Measurements from ENCODE around the gene SEPTIN10. TPM values are rescaled to one million over a fixed set of nuclear protein-coding genes. Genes with fewer than 3 reads are reported as not detected.

Gene SEPTIN10
- total and polyA plus RNA-seq, 9 of the 15 experiments (the other 6 are each of a cell fraction or from before 2014, with no cell fraction given) = 0.40 TPM; not detected in 8

DNA sequence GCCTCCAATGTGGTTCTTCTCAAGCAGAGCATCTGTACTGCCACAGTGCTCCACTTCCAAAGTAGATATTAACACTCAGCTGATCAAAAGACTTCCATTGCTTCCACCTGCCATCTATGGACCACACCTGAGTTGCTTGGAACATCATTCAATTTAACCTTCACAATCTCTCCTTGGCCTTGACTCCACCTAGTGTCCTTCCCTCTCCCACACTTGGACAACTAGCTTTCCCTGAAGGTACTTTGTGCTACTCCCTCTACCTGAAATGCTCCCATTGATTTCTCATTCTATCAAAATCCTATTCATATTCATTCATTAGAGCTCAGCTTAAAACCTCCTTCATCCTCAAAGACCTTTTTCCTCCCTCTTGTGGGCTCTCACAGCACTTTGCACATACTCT, 49.1 kb upstream of the SEPTIN10 start (continued):
- no peak for TF ChIP-seq E2F6 (IDR thresholded peaks at IDR 0.05; ENCODE audit: borderline replicate concordance in 1 of 2, extremely low read depth in 1 of 2, insufficient read depth in 1 of 2, insufficient read length in 1 of 2, low read depth in 1 of 2, low read length in 1 of 2, poor library complexity in 1 of 2, severe bottlenecking in 1 of 2)
- TF ChIP-seq ARID1B (IDR thresholded peaks at IDR 0.05) = no peak
- TF ChIP-seq CAMTA2 (CRISPR knock-in tag; conservative IDR thresholded peaks at IDR 0.05) = no peak
- TF ChIP-seq REST (IDR thresholded peaks at IDR 0.05; ENCODE audit: borderline replicate concordance) = no peak
- TF ChIP-seq REST (CRISPR knock-in tag; IDR thresholded peaks at IDR 0.05; ENCODE audit: low read depth) = no peak
- no peak for TF ChIP-seq FOXK2 (conservative IDR thresholded peaks at IDR 0.05 in 1 of 2, IDR thresholded peaks at IDR 0.05 in 1 of 2; ENCODE audit: low read depth in 2 of 2)
- no peak for TF ChIP-seq POLR2AphosphoS5 (IDR thresholded peaks at IDR 0.05; ENCODE audit: control insufficient read depth, insufficient read depth, low read depth, low read length)
- TF ChIP-seq MCM5 (IDR thresholded peaks at IDR 0.05; ENCODE audit: low read depth) = no peak
- no peak for TF ChIP-seq ELF4 (CRISPR knock-in tag; IDR thresholded peaks at IDR 0.05)
- TF ChIP-seq, protein P1, sequence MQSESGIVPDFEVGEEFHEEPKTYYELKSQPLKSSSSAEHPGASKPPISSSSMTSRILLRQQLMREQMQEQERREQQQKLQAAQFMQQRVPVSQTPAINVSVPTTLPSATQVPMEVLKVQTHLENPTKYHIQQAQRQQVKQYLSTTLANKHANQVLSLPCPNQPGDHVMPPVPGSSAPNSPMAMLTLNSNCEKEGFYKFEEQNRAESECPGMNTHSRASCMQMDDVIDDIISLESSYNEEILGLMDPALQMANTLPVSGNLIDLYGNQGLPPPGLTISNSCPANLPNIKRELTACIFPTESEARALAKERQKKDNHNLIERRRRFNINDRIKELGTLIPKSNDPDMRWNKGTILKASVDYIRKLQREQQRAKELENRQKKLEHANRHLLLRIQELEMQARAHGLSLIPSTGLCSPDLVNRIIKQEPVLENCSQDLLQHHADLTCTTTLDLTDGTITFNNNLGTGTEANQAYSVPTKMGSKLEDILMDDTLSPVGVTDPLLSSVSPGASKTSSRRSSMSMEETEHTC (IDR thresholded peaks at IDR 0.05) = no peak
- no peak for TF ChIP-seq NFE2 (IDR thresholded peaks at IDR 0.05; ENCODE audit: low read depth)

All from K562 (cell line).